HepG2 (cell line): Measurements from ENCODE around the gene FBXO24. TPM values are rescaled to one million over a fixed set of nuclear protein-coding genes. Genes with fewer than 3 reads are reported as not detected.

ENCODE experiments used
- BCL6 ChIP-seq: IDR thresholded peaks from 2 replicates; pipeline ENCODE4 v1.6.1; 2016; ENCODE audit warnings: missing genetic modification reagents, missing compliant biosample characterization
- CREM ChIP-seq, 2 experiments: sonication (generic) in 1 of 2; formaldehyde crosslinking in 1 of 2; IDR thresholded peaks; 2 replicates each; pipeline versions ENCODE4 v1.4.0 to v1.6.1; 2016 to 2020; ENCODE audit warnings: antibody characterized with exemption in 1 of 2, mild to moderate bottlenecking in 1 of 2, missing genetic modification reagents in 1 of 2
- FUBP1 ChIP-seq: sonication (generic); formaldehyde crosslinking; IDR thresholded peaks from 2 replicates; pipeline ENCODE4 v1.5.1; 2020; ENCODE audit warnings: missing genetic modification reagents, mild to moderate bottlenecking, borderline replicate concordance
- GZF1 ChIP-seq: sonication (generic); formaldehyde crosslinking; IDR thresholded peaks from 2 replicates; pipeline ENCODE4 v1.5.1; 2020; ENCODE audit warnings: mild to moderate bottlenecking, missing genetic modification reagents
- KDM5A ChIP-seq: fragments of 200-600 bp; sonication (generic); IDR thresholded peaks from 2 replicates; pipeline ENCODE4 v1.7.0; 2018; ENCODE audit warnings: antibody characterized with exemption, mild to moderate bottlenecking, low read length, borderline replicate concordance
- MAF1 ChIP-seq: sonication (generic); formaldehyde crosslinking; IDR thresholded peaks from 2 replicates; pipeline ENCODE4 v1.5.0; 2020; ENCODE audit warnings: missing genetic modification reagents, borderline replicate concordance
- NFKB2 ChIP-seq: sonication (generic); formaldehyde crosslinking; IDR thresholded peaks from 2 replicates; pipeline ENCODE4 v1.4.0; 2020; ENCODE audit warnings: missing genetic modification reagents, borderline replicate concordance
- PCBP1 ChIP-seq: fragments of 200-400 bp; formaldehyde crosslinking; IDR thresholded peaks from 2 replicates; pipeline ENCODE4 v1.6.1; 2017; ENCODE audit warnings: mild to moderate bottlenecking, low read depth, low read length, borderline replicate concordance
- RFX5 ChIP-seq: IDR thresholded peaks from 2 replicates; pipeline ENCODE4 v1.6.1; 2011; ENCODE audit warnings: low read depth, low read length, improper control_type of control experiment
- SATB2 ChIP-seq: sonication (generic); formaldehyde crosslinking; IDR thresholded peaks from 2 replicates; pipeline ENCODE4 v1.5.0; 2020; ENCODE audit warnings: missing genetic modification reagents
- SNAPC2 ChIP-seq: sonication (generic); formaldehyde crosslinking; IDR thresholded peaks from 2 replicates; pipeline ENCODE4 v1.8.1; 2022; ENCODE audit warnings: mild to moderate bottlenecking, missing genetic modification reagents
- ZNF253 ChIP-seq: sonication (generic); formaldehyde crosslinking; IDR thresholded peaks from 2 replicates; pipeline ENCODE4 v1.8.0; 2022; ENCODE audit warnings: mild to moderate bottlenecking, missing genetic modification reagents, borderline replicate concordance
- ZNF281 ChIP-seq: sonication (generic); formaldehyde crosslinking; IDR thresholded peaks from 2 replicates; pipeline ENCODE4 v1.4.0; 2020; ENCODE audit warnings: missing genetic modification reagents, borderline replicate concordance
- ZNF335 ChIP-seq: sonication (generic); formaldehyde crosslinking; IDR thresholded peaks from 2 replicates; pipeline ENCODE4 v1.4.0; 2020; ENCODE audit warnings: missing genetic modification reagents
- ZNF350 ChIP-seq: sonication (generic); formaldehyde crosslinking; IDR thresholded peaks from 2 replicates; pipeline ENCODE4 v1.4.0; 2020; ENCODE audit warnings: mild to moderate bottlenecking, low read depth, missing genetic modification reagents, borderline replicate concordance
- ZNF354B ChIP-seq: sonication (generic); formaldehyde crosslinking; IDR thresholded peaks from 2 replicates; pipeline ENCODE4 v1.8.0; 2022; ENCODE audit warnings: mild to moderate bottlenecking, missing genetic modification reagents
- ZNF605 ChIP-seq: sonication (generic); formaldehyde crosslinking; IDR thresholded peaks from 2 replicates; pipeline ENCODE4 v1.8.0; 2022; ENCODE audit warnings: mild to moderate bottlenecking, missing genetic modification reagents
- ZNF790 ChIP-seq: sonication (generic); formaldehyde crosslinking; IDR thresholded peaks from 2 replicates; pipeline ENCODE4 v1.8.0; 2022; ENCODE audit warnings: missing genetic modification reagents, mild to moderate bottlenecking, borderline replicate concordance
- polyA plus RNA-seq, 8 experiments: library from polyadenylated mRNA; depleted of rRNA in 3 of 8; stranded (reverse) in 7 of 8; unstranded in 1 of 8; fragments of >200 nt; fragmentation: Illumina TruSeq in 4 of 8; extraction: Trizol in 4 of 8; gene quantifications; 2 replicates each; pipeline versions ENCODE4 v1.2.1 to v1.2.3, GENCODE V29; 2011 to 2016; ENCODE audit warnings: low read depth in 4 of 8, missing spikeins in 1 of 8, mixed read lengths in 1 of 8; ENCODE audit not compliant: insufficient read depth in 1 of 8
- total RNA-seq, 5 experiments: library from RNA; depleted of rRNA; stranded (reverse); fragments of >200 nt; fragmentation: Illumina TruSeq; extraction: Trizol; gene quantifications; 2 replicates each; pipeline ENCODE4 v1.2.3, GENCODE V29; 2016; ENCODE audit warnings: low read depth in 1 of 5
- TF ChIP-seq, protein P1 (sequence below): sonication (generic); formaldehyde crosslinking; IDR thresholded peaks from 2 replicates; pipeline ENCODE4 v1.9.0; 2022; ENCODE audit warnings: missing genetic modification reagents, mild to moderate bottlenecking, borderline replicate concordance

FBXO24 gene
- total and polyA plus RNA-seq, 2 of the 13 experiments (the other 11 are each of a cell fraction or from before 2014, with no cell fraction given) = 0.20 to 0.55 TPM

- TF ChIP-seq ZNF350 (CRISPR knock-in tag) (peak; percentile 68), PCBP1 (peak; percentile 96), ZNF253 (CRISPR knock-in tag) (no peak), SATB2 (CRISPR knock-in tag) (no peak), ZNF605 (CRISPR knock-in tag) (peak; percentile 31; the same call in 1 of the 2 replicates), ZNF790 (CRISPR knock-in tag) (0 out of 2 replicates have a peak, but pooled peaks have one; percentile 63), ZNF281 (CRISPR knock-in tag) (peak; percentile 100), GZF1 (CRISPR knock-in tag) (no peak), ZNF354B (CRISPR knock-in tag) (no peak), CREM (IDR thresholded peaks at IDR 0.05) (no peak; the same call in 1 of the 2 replicates), CREM (CRISPR knock-in tag; IDR thresholded peaks at IDR 0.05) (no peak), RFX5 (no peak), KDM5A (peak; percentile 49; the same call in 1 of the 2 replicates), ZNF335 (CRISPR knock-in tag) (peak; percentile 40; the same call in 1 of the 2 replicates), MAF1 (CRISPR knock-in tag) (0 out of 2 replicates have a peak, but pooled peaks have one; percentile 69), SNAPC2 (peak; percentile 99), BCL6 (CRISPR knock-in tag) (peak; percentile 60), NFKB2 (CRISPR knock-in tag) (0 out of 2 replicates have a peak, but pooled peaks have one; percentile 11), FUBP1 (CRISPR knock-in tag) (no peak)
- TF ChIP-seq, protein P1, sequence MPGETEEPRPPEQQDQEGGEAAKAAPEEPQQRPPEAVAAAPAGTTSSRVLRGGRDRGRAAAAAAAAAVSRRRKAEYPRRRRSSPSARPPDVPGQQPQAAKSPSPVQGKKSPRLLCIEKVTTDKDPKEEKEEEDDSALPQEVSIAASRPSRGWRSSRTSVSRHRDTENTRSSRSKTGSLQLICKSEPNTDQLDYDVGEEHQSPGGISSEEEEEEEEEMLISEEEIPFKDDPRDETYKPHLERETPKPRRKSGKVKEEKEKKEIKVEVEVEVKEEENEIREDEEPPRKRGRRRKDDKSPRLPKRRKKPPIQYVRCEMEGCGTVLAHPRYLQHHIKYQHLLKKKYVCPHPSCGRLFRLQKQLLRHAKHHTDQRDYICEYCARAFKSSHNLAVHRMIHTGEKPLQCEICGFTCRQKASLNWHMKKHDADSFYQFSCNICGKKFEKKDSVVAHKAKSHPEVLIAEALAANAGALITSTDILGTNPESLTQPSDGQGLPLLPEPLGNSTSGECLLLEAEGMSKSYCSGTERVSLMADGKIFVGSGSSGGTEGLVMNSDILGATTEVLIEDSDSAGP (CRISPR knock-in tag) = peak; percentile 71; the same call in 1 of the 2 replicates
These were observed 440 bp upstream of the FBXO24 start, which contains the start of gene LRCH4 (continued) for GRCh38 chr7:100585511-100586265.
